PC-3 (cell line): Measurements from ENCODE around the gene CIB2. TPM values are rescaled to one million over a fixed set of nuclear protein-coding genes. Genes with fewer than 3 reads are reported as not detected.

Experiments
- ATAC-seq: fragments of 200-7000 bp; cut with Tn5 transposase; 2 replicates; pipeline ENCODE4 v1.9.1; 2020; ENCODE audit warnings: mild to moderate bottlenecking, moderate library complexity
- BruUV-seq: library from RNA; stranded (reverse); fragments of 400-500 nt; replicated peaks from 2 replicates; lab custom pipeline; 2021; lab: Mats Ljungman, UMichigan
- CTCF ChIA-PET: fragments of 300-600 bp; sonication (Branson Sonifier 250); formaldehyde crosslinking; loops from one replicate; lab custom pipeline; 2022; ENCODE audit warnings: antibody characterized with exemption; lab: Charles Lee
- POLR2A ChIA-PET: fragments of 300-600 bp; sonication (Branson Sonifier 250); formaldehyde crosslinking; loops from one replicate; lab custom pipeline; 2022; ENCODE audit warnings: antibody characterized with exemption; ENCODE audit not compliant: unreplicated experiment; lab: Charles Lee
- DNase-seq: peaks from one replicate; pipeline ENCODE4 v3.0.0-alpha.2; 2015
- H2AFZ ChIP-seq: fragments of 300-600 bp; sonication (generic); 2 replicates; pipeline ENCODE4 v1.6.0; 2016; ENCODE audit warnings: antibody characterized with exemption, low read length
- H3F3A ChIP-seq: fragments of 300-600 bp; sonication (generic); one replicate; pipeline ENCODE4 v1.6.0; 2017; ENCODE audit warnings: antibody characterized with exemption, low read length, control low read depth, mild to moderate bottlenecking; ENCODE audit not compliant: unreplicated experiment
- H3K27ac ChIP-seq: fragments of 300-600 bp; sonication (generic); 2 replicates; pipeline ENCODE4 v1.5.1; 2016; ENCODE audit warnings: mild to moderate bottlenecking, low read length
- H3K27me3 ChIP-seq: fragments of 300-600 bp; sonication (generic); 2 replicates; pipeline ENCODE4 v1.6.1; 2016; ENCODE audit warnings: low read length, mixed read lengths
- H3K36me3 ChIP-seq: fragments of 300-600 bp; sonication (generic); 2 replicates; pipeline ENCODE4 v1.6.1; 2016; ENCODE audit warnings: low read depth, mixed run types, low read length, mixed read lengths
- H3K4me1 ChIP-seq: fragments of 300-600 bp; sonication (generic); 2 replicates; pipeline ENCODE4 v1.5.1; 2016; ENCODE audit warnings: low read length; ENCODE audit not compliant: insufficient read depth
- H3K4me2 ChIP-seq: fragments of 300-600 bp; sonication (generic); 2 replicates; pipeline ENCODE4 v1.6.0; 2016; ENCODE audit warnings: low read length
- H3K4me3 ChIP-seq: fragments of 300-600 bp; sonication (generic); 2 replicates; pipeline ENCODE4 v1.5.1; 2016; ENCODE audit warnings: mild to moderate bottlenecking, low read length, mixed read lengths
- H3K79me2 ChIP-seq: fragments of 300-600 bp; sonication (generic); 2 replicates; pipeline ENCODE4 v1.6.1; 2017; ENCODE audit warnings: low read length, mixed read lengths
- H3K9ac ChIP-seq: fragments of 300-600 bp; sonication (generic); 2 replicates; pipeline ENCODE4 v1.6.0; 2016; ENCODE audit warnings: mild to moderate bottlenecking, low read length
- H3K9me2 ChIP-seq: fragments of 300-600 bp; sonication (generic); replicated peaks from 2 replicates; pipeline ENCODE4 v1.6.1; 2016; ENCODE audit warnings: mixed run types, low read length, mixed read lengths
- H3K9me3 ChIP-seq: fragments of 300-600 bp; sonication (generic); 2 replicates; pipeline ENCODE4 v1.6.1; 2016; ENCODE audit warnings: low read length, mixed read lengths
- H4K20me1 ChIP-seq: fragments of 300-600 bp; sonication (generic); 2 replicates; pipeline ENCODE4 v1.6.1; 2016; ENCODE audit warnings: low read length, mixed read lengths
- CTCF ChIP-seq: fragments of 300-600 bp; sonication (generic); conservative IDR thresholded peaks from 2 replicates; pipeline ENCODE4 v1.5.1; 2017; ENCODE audit warnings: antibody characterized with exemption, low read depth, mild to moderate bottlenecking, low read length
- EZH2 ChIP-seq: fragments of 300-600 bp; sonication (generic); IDR thresholded peaks from one replicate; pipeline ENCODE4 v1.6.1; 2017; ENCODE audit warnings: antibody characterized with exemption, mild to moderate bottlenecking, low read length; ENCODE audit not compliant: unreplicated experiment
- EZH2phosphoT487 ChIP-seq: fragments of 300-600 bp; sonication (generic); IDR thresholded peaks from 2 replicates; pipeline ENCODE4 v1.6.1; 2018; ENCODE audit warnings: mild to moderate bottlenecking, antibody characterized with exemption, low read length, borderline replicate concordance
- intact Hi-C: fragments of 100-400 bp; cut with micrococcal nuclease; formaldehyde crosslinking; loops from 2 replicates; pipeline ENCODE4 v1.9.0; 2023
- total RNA-seq: library from RNA; depleted of rRNA; stranded (reverse); fragments of >200 nt; gene quantifications from 2 replicates; pipeline ENCODE4 v1.2.3, GENCODE V29; 2014

Gene CIB2
- total RNA-seq, 1 experiment from 2014 or later, result 10.4 TPM

GRCh38 chr15:78092261-78093041 is 38.8 kb downstream of the CIB2 start, which contains the start of gene SH2D7:
Gene SH2D7, plus strand, starts transcription at chr15:78092561. Its CDS starts 24 bp downstream, at chr15:78092585.
- intact Hi-C loops, result no loop called here
- no peak for ATAC-seq

GRCh38 chr15:78090422-78091063 is 40.7 kb downstream of the CIB2 start:
- no peak overlapping the region for H3K4me3 ChIP-seq
- no peaks in the 10 kb centered on the region for H3F3A ChIP-seq
- ATAC-seq (no peak), DNase-seq (no peak)
- no peaks in the 10 kb centered on the region for H3K27me3 ChIP-seq
- H3K9me2 ChIP-seq, result no peaks in the 10 kb centered on the region
- no peaks in the 10 kb centered on the region for H4K20me1 ChIP-seq
- no peaks in the 10 kb centered on the region for H3K79me2 ChIP-seq
- H3K27ac ChIP-seq, result no peak overlapping the region
- H3K9me3 ChIP-seq, result no peaks in the 10 kb centered on the region
- CTCF ChIA-PET, result interaction anchor here (0.6 kb wide), 1 partner anchor 123 kb away, joined by 9 read pairs; no protein-coding TSS in a partner anchor
- BruUV-seq, result no TSS peak
- H2AFZ ChIP-seq, result no peak overlapping the region
- no peak overlapping the region for H3K9ac ChIP-seq
- no peak overlapping the region for H3K4me2 ChIP-seq
- no peak for TF ChIP-seq EZH2phosphoT487
- no peak for TF ChIP-seq CTCF
- no peak for TF ChIP-seq EZH2
- intact Hi-C loops, result no loop called here
- POLR2A ChIA-PET, result no interaction called here
- no peaks in the 10 kb centered on the region for H3K36me3 ChIP-seq
- no peaks in the 10 kb centered on the region for H3K4me1 ChIP-seq

More at GRCh38 chr15:78092261-78093041, 38.8 kb downstream of the CIB2 start, which contains the start of gene SH2D7:
- DNase-seq, result no peak
- Histone ChIP-seq H3K9me3 (no peaks in the 10 kb centered on the region), H3K79me2 (no peaks in the 10 kb centered on the region), H3K4me3 (no peak within 1 kb of the TSS), H3K9ac (no peak within 1 kb of the TSS), H4K20me1 (no peaks in the 10 kb centered on the region), H3K4me1 (no peaks in the 10 kb centered on the region), H3K36me3 (no peaks in the 10 kb centered on the region), H3K9me2 (no peaks in the 10 kb centered on the region), H2AFZ (no peak within 1 kb of the TSS), H3K27ac (no peak within 1 kb of the TSS), H3K4me2 (no peak within 1 kb of the TSS), H3F3A (no peaks in the 10 kb centered on the region), H3K27me3 (no peaks in the 10 kb centered on the region)
- no TSS peak for BruUV-seq
- ChIA-PET CTCF (no interaction called here), POLR2A (no interaction called here)
- TF ChIP-seq CTCF (no peak), EZH2 (no peak), EZH2phosphoT487 (no peak)

- no TSS peak for BruUV-seq
- ATAC-seq (no peak), DNase-seq (no peak)
- Histone ChIP-seq H3K9me2 (no peaks in the 10 kb centered on the region), H3K79me2 (no peaks in the 10 kb centered on the region), H4K20me1 (no peaks in the 10 kb centered on the region), H2AFZ (no peak overlapping the region), H3K9ac (no peak overlapping the region), H3K27me3 (no peaks in the 10 kb centered on the region), H3K27ac (no peak overlapping the region), H3K4me2 (no peak overlapping the region), H3K4me1 (no peaks in the 10 kb centered on the region), H3K36me3 (no peaks in the 10 kb centered on the region), H3K9me3 (no peaks in the 10 kb centered on the region), H3K4me3 (no peak overlapping the region), H3F3A (no peaks in the 10 kb centered on the region)
- CTCF ChIA-PET, result no interaction called here
- POLR2A ChIA-PET, result no interaction called here
- intact Hi-C loops, result no loop called here
- TF ChIP-seq EZH2 (no peak), CTCF (no peak), EZH2phosphoT487 (no peak)
Measured at GRCh38 chr15:78088773-78089080, 42.5 kb downstream of the CIB2 start.
